ENCODE data around the gene KIF5C.

DNA sequence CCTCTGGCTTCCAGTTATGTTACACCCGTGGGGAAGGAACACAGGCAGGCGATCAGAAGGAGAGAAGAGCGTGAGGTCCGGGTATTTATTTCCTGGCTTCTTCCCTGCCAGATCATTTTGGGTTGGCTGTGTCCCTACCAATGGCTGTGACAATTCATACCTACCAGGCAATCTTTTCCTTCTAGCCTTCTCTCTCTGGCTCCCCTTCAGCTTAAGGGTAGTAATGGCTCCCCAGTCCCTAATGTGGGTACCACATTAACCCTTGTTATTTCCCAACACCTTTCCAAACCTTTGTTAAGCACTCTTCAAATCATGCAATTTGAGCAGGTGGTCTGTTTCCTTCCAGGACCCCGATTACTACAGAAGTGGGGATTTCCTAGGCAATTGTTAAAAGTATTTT lies 84.7 kb downstream of the KIF5C start:
- TF ChIP-seq, protein P1, sequence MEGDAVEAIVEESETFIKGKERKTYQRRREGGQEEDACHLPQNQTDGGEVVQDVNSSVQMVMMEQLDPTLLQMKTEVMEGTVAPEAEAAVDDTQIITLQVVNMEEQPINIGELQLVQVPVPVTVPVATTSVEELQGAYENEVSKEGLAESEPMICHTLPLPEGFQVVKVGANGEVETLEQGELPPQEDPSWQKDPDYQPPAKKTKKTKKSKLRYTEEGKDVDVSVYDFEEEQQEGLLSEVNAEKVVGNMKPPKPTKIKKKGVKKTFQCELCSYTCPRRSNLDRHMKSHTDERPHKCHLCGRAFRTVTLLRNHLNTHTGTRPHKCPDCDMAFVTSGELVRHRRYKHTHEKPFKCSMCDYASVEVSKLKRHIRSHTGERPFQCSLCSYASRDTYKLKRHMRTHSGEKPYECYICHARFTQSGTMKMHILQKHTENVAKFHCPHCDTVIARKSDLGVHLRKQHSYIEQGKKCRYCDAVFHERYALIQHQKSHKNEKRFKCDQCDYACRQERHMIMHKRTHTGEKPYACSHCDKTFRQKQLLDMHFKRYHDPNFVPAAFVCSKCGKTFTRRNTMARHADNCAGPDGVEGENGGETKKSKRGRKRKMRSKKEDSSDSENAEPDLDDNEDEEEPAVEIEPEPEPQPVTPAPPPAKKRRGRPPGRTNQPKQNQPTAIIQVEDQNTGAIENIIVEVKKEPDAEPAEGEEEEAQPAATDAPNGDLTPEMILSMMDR (IDR thresholded peaks at IDR 0.05) = no peak
- no peak for TF ChIP-seq POLR2A (IDR thresholded peaks at IDR 0.05)

Measured in Peyer's patch (tissue), 4 donors.